DOHH2 (cell line): ENCODE measurements around the gene CCDC34.

Experiments used
- H3F3A ChIP-seq: fragments of 200-600 bp; sonication (generic), shearing (Covaris generic); 2 replicates; pipeline ENCODE4 v1.6.0; 2016; ENCODE audit warnings: antibody characterized with exemption, mild to moderate bottlenecking; ENCODE audit not compliant: control insufficient read depth, insufficient read depth
- H3K27ac ChIP-seq: fragments of 200-600 bp; sonication (generic); 2 replicates; pipeline ENCODE4 v1.5.1; 2014; ENCODE audit warnings: low read depth, mild to moderate bottlenecking, low read length, moderate library complexity
- H3K27me3 ChIP-seq: fragments of 200-600 bp; sonication (generic); 2 replicates; pipeline ENCODE4 v1.6.1; 2014; ENCODE audit warnings: mild to moderate bottlenecking, low read length, mixed read lengths; ENCODE audit not compliant: control insufficient read depth
- H3K36me3 ChIP-seq: fragments of 200-600 bp; sonication (generic); 2 replicates; pipeline ENCODE4 v1.6.1; 2014; ENCODE audit warnings: mild to moderate bottlenecking, low read length, moderate library complexity, mixed read lengths; ENCODE audit not compliant: control insufficient read depth
- H3K4me1 ChIP-seq: fragments of 200-600 bp; sonication (generic); 2 replicates; pipeline ENCODE4 v1.6.1; 2014; ENCODE audit warnings: mild to moderate bottlenecking, low read length, mixed read lengths; ENCODE audit not compliant: control insufficient read depth
- H3K4me2 ChIP-seq: fragments of 200-600 bp; sonication (generic); 2 replicates; pipeline ENCODE4 v1.6.0; 2014; ENCODE audit warnings: mild to moderate bottlenecking, low read length, moderate library complexity
- H3K4me3 ChIP-seq: fragments of 200-600 bp; sonication (generic); 2 replicates; pipeline ENCODE4 v1.5.1; 2014; ENCODE audit warnings: mild to moderate bottlenecking, low read length, mixed read lengths
- H3K79me2 ChIP-seq: fragments of 200-600 bp; sonication (generic); 2 replicates; pipeline ENCODE4 v1.6.1; 2014; ENCODE audit warnings: mild to moderate bottlenecking, low read length, mixed read lengths; ENCODE audit not compliant: control insufficient read depth
- H3K9me2 ChIP-seq: fragments of 200-600 bp; sonication (generic); replicated peaks from 2 replicates; pipeline ENCODE4 v1.6.1; 2014; ENCODE audit warnings: mild to moderate bottlenecking, low read length, mixed read lengths; ENCODE audit not compliant: control insufficient read depth
- H3K9me3 ChIP-seq: fragments of 200-600 bp; sonication (generic); 2 replicates; pipeline ENCODE4 v1.6.1; 2014; ENCODE audit warnings: antibody characterized with exemption, low read length, mixed read lengths; ENCODE audit not compliant: control insufficient read depth, insufficient read depth
- H4K20me1 ChIP-seq: fragments of 200-600 bp; sonication (generic); 2 replicates; pipeline ENCODE4 v1.6.0; 2014; ENCODE audit warnings: low read depth, mild to moderate bottlenecking, antibody characterized with exemption, low read length, moderate library complexity; ENCODE audit not compliant: control insufficient read depth, insufficient read depth
- EZH2phosphoT487 ChIP-seq: fragments of 200-600 bp; sonication (generic); IDR thresholded peaks from 2 replicates; pipeline ENCODE4 v1.6.1; 2017; ENCODE audit warnings: borderline replicate concordance, mild to moderate bottlenecking, antibody characterized with exemption, low read length, moderate library complexity, mixed read lengths
- TF ChIP-seq, protein P1 (sequence below): fragments of 200-600 bp; sonication (generic); IDR thresholded peaks from one replicate; pipeline ENCODE4 v1.5.1; 2014; ENCODE audit warnings: antibody characterized with exemption, mild to moderate bottlenecking, low read depth, low read length; ENCODE audit not compliant: poor library complexity, severe bottlenecking

Gene CCDC34

GRCh38 chr11:27354359-27354965 lies 8.6 kb downstream of the CCDC34 start:
- H4K20me1 ChIP-seq: no peaks in the 10 kb centered on the region
- H3F3A ChIP-seq: no peaks in the 10 kb centered on the region
- H3K4me3 ChIP-seq: no peak overlapping the region
- H3K9me3 ChIP-seq: no peaks in the 10 kb centered on the region
- peaks cover 8% of the 10 kb centered on the region for H3K79me2 ChIP-seq
- no peaks in the 10 kb centered on the region for H3K4me1 ChIP-seq
- no peaks in the 10 kb centered on the region for H3K27me3 ChIP-seq
- H3K36me3 ChIP-seq: peaks cover 21% of the 10 kb centered on the region
- no peak overlapping the region for H3K27ac ChIP-seq
- TF ChIP-seq EZH2phosphoT487: no peak
- TF ChIP-seq, protein P1, sequence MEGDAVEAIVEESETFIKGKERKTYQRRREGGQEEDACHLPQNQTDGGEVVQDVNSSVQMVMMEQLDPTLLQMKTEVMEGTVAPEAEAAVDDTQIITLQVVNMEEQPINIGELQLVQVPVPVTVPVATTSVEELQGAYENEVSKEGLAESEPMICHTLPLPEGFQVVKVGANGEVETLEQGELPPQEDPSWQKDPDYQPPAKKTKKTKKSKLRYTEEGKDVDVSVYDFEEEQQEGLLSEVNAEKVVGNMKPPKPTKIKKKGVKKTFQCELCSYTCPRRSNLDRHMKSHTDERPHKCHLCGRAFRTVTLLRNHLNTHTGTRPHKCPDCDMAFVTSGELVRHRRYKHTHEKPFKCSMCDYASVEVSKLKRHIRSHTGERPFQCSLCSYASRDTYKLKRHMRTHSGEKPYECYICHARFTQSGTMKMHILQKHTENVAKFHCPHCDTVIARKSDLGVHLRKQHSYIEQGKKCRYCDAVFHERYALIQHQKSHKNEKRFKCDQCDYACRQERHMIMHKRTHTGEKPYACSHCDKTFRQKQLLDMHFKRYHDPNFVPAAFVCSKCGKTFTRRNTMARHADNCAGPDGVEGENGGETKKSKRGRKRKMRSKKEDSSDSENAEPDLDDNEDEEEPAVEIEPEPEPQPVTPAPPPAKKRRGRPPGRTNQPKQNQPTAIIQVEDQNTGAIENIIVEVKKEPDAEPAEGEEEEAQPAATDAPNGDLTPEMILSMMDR: no peak
- no peak overlapping the region for H3K4me2 ChIP-seq
- no peaks in the 10 kb centered on the region for H3K9me2 ChIP-seq

GRCh38 chr11:27353593-27354358 lies 9.2 kb downstream of the CCDC34 start:
- peaks cover 22% of the 10 kb centered on the region for H3K36me3 ChIP-seq
- no peaks in the 10 kb centered on the region for H3K9me3 ChIP-seq
- H3K4me3 ChIP-seq: no peak overlapping the region
- no peaks in the 10 kb centered on the region for H4K20me1 ChIP-seq
- peaks cover 3% of the 10 kb centered on the region for H3K79me2 ChIP-seq
- no peak for TF ChIP-seq EZH2phosphoT487
- TF ChIP-seq, protein P1: no peak
- H3K27ac ChIP-seq: no peak overlapping the region
- no peak overlapping the region for H3K4me2 ChIP-seq
- no peaks in the 10 kb centered on the region for H3F3A ChIP-seq
- H3K9me2 ChIP-seq: no peaks in the 10 kb centered on the region
- no peaks in the 10 kb centered on the region for H3K27me3 ChIP-seq
- no peaks in the 10 kb centered on the region for H3K4me1 ChIP-seq

DNA sequence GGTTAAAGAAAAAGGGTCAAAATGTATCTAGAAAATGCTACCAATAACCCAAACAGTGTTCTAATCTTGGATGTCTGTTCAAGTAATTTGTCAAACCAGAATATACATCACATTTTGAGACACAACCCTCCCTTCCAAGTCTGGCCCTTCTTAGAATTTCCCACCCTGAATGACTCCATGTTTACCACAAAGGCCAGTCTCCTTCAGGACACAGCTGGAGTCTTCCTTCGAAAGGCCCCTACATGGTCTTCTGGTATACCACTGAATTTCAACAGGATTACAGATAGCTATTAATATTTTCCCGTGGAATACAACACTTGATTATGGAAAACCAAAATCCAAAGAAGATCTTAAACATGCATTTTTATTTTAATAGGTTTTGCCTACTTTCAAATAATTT lies 10.2 kb downstream of the CCDC34 start:
- no peaks in the 10 kb centered on the region for H3F3A ChIP-seq
- TF ChIP-seq, protein P1: no peak
- no peak for TF ChIP-seq EZH2phosphoT487
- H4K20me1 ChIP-seq: no peaks in the 10 kb centered on the region
- H3K4me3 ChIP-seq: no peak overlapping the region
- H3K27me3 ChIP-seq: no peaks in the 10 kb centered on the region
- no peaks in the 10 kb centered on the region for H3K9me3 ChIP-seq
- no peaks in the 10 kb centered on the region for H3K4me1 ChIP-seq
- H3K4me2 ChIP-seq: no peak overlapping the region
- H3K36me3 ChIP-seq: peaks cover 25% of the 10 kb centered on the region
- no peaks in the 10 kb centered on the region for H3K79me2 ChIP-seq
- H3K27ac ChIP-seq: no peak overlapping the region
- no peaks in the 10 kb centered on the region for H3K9me2 ChIP-seq
